ENCODE results near the gene NPC1L1.

NPC1L1 gene

GRCh38 chr7:44537442-44537841 is 3.7 kb downstream of the NPC1L1 start:
- DNase-seq (ENCODE audit: low read depth), result no peak

DNA sequence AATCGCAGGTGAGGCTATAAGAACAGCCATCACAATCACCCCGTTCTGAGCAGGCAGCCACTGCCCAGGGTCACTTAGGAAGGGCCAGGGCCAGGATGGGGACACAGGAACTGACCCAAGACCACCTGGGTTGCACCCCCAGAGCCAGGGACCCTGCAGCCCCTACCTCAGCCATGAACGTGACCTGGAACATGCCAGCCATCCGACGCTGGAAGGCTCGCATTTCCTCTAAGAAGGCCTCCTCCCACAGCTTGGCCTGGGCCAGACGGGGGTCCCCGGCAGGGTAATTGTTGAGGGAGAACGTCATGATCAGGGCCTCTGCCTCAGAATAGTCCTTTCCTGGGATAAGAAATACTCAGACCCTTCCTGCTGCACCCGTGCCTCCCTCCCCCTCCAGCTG is 5.0 kb downstream of the NPC1L1 start:
- no peak for DNase-seq (ENCODE audit: low read depth)

DNA sequence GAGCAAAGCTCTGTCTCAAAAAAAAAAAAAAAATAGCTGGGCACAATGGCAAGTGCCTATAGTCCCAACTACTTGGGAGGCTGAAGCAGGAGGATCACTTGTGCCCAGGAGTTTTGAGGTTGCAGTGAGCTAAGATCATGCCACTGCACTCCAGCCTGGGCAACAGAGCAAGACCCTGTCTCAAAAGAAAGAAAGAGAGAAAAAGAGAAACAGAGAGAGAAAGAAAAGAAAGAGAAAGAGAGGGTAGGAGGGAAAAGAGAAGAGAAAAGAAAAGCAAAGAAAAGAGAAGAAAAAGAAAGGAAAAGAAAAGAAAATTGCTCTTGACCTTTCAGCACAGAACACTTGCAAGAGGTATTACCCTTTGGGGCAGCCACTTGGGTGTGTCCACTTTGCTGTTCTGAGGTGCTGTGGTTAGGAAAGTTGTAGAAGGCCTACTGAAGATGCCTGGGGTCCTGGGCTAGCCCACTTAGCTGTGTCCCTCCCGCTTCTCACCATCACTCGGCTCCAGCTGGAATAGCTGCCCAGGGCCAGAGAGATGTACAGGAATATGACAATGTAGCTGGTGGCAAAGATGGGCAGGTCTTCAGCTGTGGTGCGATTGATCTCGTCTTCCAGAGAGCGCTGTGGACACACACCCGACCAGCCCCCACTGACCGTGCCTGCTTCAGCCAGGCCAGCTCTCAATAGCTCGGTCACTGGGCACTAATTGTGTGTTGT is 5.6 kb downstream of the NPC1L1 start:
- no peak for DNase-seq (ENCODE audit: low read depth)

DNA sequence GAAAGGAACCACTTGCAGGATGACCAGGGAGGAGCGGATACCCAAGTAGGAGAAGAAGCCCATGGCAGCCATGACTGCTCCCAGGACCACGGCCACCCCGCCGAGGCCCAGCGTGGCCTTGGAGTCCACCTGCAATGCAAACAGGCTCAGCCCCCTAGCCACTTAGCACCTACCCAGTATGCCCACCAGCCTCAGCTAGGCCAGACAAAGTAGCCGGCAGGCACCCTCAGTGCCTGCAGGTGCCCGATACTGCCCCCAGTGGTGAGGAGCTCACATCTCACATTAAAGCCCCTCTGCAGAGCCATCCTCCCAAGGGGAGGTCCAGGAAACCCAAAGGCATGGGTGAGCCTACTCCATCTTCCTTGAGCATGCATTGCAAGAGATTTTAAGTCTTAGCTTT is 6.6 kb downstream of the NPC1L1 start:
- DNase-seq (ENCODE audit: low read depth), result peak; percentile 9

DNA sequence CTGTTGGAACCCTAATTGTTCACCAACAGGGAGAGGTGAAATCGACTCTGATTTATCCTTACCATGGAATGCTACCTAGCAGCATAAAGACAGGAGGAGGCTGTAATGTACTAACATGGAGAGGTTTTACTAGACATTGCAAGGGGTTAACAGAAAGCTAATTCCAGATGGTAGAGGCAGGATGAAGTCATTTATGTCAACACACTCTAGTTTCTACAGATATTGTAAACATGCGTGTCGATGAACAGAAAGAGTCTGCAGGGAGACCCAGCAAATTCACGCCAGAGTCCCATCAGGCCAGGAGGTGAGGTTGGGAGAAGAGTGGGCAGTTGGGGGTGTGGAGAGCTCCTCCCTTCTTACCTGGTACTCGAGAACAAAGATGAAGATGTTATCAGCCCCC is 7.0 kb downstream of the NPC1L1 start:
- no peak for DNase-seq (ENCODE audit: low read depth)

GRCh38 chr7:44533301-44534055 is 7.7 kb downstream of the NPC1L1 start:
- no peak for DNase-seq (ENCODE audit: low read depth)

- DNase-seq (ENCODE audit: low read depth), result no peak
Observed at GRCh38 chr7:44531421-44532380, 9.4 kb downstream of the NPC1L1 start.

DNA sequence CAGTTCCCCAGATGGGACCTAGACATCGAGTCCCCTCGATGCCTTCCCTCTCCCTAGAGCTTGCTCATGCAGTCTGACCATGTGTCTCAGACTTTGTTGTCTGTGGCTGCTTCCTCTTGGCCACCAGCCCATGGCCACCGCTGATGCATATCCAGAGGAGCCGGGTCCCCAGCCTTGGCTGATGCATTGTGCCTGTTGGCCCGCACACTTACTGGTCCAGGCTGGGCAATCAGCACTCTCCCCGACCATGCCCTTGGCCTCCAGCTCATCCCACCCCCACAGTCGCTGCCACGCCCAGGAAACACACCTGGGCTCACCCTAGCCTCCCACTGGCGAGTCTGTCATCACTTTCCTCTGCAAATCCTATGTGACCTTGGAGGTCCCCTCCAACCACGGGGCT is 10.1 kb downstream of the NPC1L1 start:
- DNase-seq (ENCODE audit: low read depth), result no peak

DNA sequence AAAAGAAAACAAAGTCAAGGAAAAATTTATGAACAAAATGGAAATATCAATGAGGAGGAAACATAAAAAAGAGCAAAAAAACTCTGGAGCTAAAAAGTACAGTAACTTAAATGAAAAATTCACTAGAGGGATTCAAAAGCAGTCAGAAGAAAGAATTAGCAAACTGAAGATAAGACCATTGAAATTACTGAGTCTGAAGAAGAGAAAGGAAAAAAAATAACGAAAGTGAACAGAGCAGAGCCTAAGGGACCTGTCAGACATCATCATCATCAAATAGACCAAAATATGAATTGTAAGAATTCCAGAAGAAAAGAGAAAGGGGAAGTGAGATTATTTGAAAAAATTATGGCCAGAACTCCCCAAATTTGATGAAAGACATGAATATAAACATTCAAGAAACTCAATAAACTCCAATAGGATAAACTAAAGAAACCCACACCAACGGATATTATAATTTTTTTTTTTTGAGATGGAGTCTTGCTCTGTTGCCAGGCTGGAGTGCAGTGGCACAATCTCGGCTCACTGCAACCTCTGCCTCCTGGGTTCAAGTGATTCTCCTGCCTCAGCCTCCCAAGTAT is 16.2 kb downstream of the NPC1L1 start:
- DNase-seq (ENCODE audit: low read depth), result no peak

- no peak for DNase-seq (ENCODE audit: low read depth)
Observed at GRCh38 chr7:44522315-44522714, 18.8 kb downstream of the NPC1L1 start.

- DNase-seq (ENCODE audit: low read depth), result no peak
Observed at GRCh38 chr7:44521347-44522095, 19.6 kb downstream of the NPC1L1 start.

DNA sequence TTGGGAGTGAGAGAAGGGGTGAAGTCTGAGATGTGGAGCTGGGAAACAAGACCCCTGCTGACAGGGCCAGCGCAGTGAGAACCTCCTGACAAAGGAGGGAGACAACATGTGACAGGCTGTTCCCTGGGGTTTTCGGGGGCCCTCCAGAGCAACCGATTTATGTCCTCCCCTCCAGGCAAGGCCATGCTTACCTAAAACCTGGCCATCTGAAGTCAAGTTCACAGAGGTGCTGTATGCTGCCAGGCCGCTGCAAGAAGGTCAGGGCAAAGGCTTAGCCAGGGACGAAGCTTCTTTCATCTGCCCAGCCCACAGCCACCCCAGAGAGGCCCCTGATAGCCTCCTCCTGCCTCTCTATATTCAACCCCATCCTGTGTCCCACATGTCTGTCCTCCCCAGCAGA is 20.6 kb downstream of the NPC1L1 start:
- no peak for DNase-seq (ENCODE audit: low read depth)

- no peak for DNase-seq (ENCODE audit: low read depth)
Observed at GRCh38 chr7:44519546-44519945, 21.6 kb downstream of the NPC1L1 start.

GRCh38 chr7:44518761-44519160 is 22.4 kb downstream of the NPC1L1 start:
- no peak for DNase-seq (ENCODE audit: low read depth)

- no peak for DNase-seq (ENCODE audit: low read depth)
Observed at GRCh38 chr7:44517175-44517574, 24.0 kb downstream of the NPC1L1 start.

- DNase-seq (ENCODE audit: low read depth), result no peak
Observed at GRCh38 chr7:44515590-44516268, 25.4 kb downstream of the NPC1L1 start.

DNA sequence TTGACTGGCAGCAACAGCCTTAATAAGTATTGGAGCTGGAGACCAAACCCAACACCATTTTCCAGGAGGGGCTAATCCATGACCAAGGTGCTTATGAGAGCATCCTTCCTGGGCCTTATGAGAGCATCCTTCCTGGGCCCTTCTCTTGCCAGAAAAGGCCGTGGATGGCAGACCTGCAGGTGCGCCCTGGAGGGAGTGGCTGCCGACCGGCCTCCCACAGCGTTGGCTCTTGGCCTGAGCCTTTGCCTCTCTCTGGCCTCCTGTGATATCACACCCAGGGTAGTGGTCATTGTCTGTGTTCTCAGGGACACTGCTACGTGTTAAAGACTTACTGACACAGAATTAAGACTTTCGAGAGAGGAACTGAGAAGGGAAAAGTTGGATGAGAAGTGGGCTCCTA is 28.4 kb downstream of the NPC1L1 start:
- no peak for DNase-seq (ENCODE audit: low read depth)

DNA sequence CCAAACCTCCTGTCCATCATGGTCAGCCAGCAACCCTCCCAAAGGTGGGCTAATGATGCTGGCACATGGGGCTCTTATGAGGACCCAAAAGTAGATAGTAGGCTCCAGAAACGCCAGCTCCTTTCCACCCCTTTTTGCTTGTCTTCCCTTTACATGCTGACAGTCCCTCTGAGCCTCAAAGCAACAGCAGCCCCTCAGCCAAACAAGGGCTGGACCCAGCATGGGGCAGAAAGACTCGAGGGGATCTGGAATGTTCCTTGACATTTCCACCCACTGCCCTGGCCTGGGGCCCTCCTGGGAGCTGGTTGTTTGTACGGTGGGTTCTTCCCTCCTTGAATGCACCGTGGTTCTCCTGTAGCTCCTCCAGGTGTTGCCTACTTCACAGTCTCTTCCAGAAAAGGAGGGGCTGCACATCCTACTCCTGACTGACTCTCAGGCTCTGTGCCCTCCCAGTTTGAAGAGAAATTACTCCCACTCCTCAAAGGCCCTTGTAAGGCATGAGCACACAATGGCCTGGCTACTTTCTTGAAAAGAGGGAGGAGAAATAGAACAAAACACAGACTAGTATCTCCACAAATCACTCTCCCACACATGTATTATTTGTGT is 29.2 kb downstream of the NPC1L1 start:
- no peak for DNase-seq (ENCODE audit: low read depth)

- no peak for DNase-seq (ENCODE audit: low read depth)
Observed at GRCh38 chr7:44511236-44511635, 29.9 kb downstream of the NPC1L1 start.

DNA sequence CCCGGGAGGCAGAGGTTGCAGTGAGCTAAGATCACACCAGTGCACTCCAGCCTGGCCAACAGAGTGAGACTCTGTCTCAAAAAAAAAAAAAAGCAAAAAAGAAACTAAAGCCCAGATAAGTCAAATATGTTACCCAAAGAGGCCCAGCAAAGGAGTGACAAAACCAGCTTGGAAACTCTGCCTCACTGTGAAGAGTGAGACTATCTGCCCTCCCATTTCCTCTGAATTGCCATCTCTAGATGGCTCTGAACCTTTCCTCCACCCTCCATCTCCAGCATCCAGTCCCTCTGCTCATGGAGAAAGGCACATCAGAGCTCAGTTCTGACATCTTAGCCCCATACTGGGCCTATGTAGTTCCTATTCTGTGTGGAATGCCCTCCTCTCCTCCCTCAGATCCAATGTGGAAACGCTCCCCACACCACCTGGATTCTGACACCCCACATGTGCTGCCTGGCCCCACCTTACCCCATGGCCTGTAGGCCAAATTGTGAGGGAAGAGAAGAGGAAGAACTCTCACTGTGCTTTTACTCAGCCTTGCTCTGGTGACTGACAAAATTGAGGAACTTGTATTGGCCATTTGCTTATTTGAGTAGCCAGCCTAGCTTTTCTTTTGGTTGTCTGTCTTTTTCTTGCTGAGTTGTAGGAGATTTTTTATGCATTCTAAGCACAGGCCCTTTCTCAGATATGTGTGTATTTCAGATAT is 32.7 kb downstream of the NPC1L1 start:
- no peak for DNase-seq (ENCODE audit: low read depth)

All from stimulated activated CD8-positive, alpha-beta memory T cell treated with anti-CD3 and anti-CD28 coated beads, Interleukin-7, amount 100 ng/mL, for 24 hours (primary cell).